Aorta (tissue), 5 donors: ENCODE measurements around the gene ZFP36L2. TPM values are rescaled to one million over a fixed set of nuclear protein-coding genes. Genes with fewer than 3 reads are reported as not detected.

ENCODE experiments used
- ATAC-seq: fragments of 200-7000 bp; cut with Tn5 transposase; one replicate; pipeline ENCODE4 v1.9.1; 2022; ENCODE audit warnings: moderate library complexity; ENCODE audit not compliant: low FRiP score
- DNase-seq, 2 donors: peaks; one replicate each; pipeline ENCODE4 v3.0.0-alpha.2; 2020
- H3K27ac ChIP-seq, 2 donors: one replicate each; pipeline ENCODE4 v1.5.1; 2013; ENCODE audit warnings: low read length in 2 of 2, mild to moderate bottlenecking in 2 of 2, moderate library complexity in 2 of 2, control low read depth in 1 of 2, inconsistent platforms in 1 of 2, low read depth in 1 of 2
- H3K27me3 ChIP-seq, 2 donors: one replicate each; pipeline ENCODE4 v1.6.1; 2013; ENCODE audit warnings: control low read depth in 1 of 2, low read length in 1 of 2, mild to moderate bottlenecking in 1 of 2, moderate library complexity in 1 of 2; ENCODE audit not compliant: insufficient read depth in 2 of 2, control insufficient read depth in 1 of 2
- H3K36me3 ChIP-seq, 2 donors: one replicate each; pipeline ENCODE4 v1.6.1; 2013; ENCODE audit warnings: control low read depth in 1 of 2, low read length in 1 of 2, mild to moderate bottlenecking in 1 of 2; ENCODE audit not compliant: insufficient read depth in 2 of 2, control insufficient read depth in 1 of 2
- H3K4me1 ChIP-seq, 2 donors: one replicate each; pipeline ENCODE4 v1.6.1; 2013; ENCODE audit warnings: low read length in 2 of 2, control low read depth in 1 of 2, mild to moderate bottlenecking in 1 of 2, moderate library complexity in 1 of 2; ENCODE audit not compliant: insufficient read depth in 2 of 2, control insufficient read depth in 1 of 2
- H3K4me3 ChIP-seq, 2 donors: one replicate each; pipeline ENCODE4 v1.5.1; 2013; ENCODE audit warnings: low read length in 2 of 2, control low read depth in 1 of 2, mild to moderate bottlenecking in 1 of 2
- H3K9me3 ChIP-seq: one replicate; pipeline ENCODE4 v1.6.1; 2013; ENCODE audit warnings: mild to moderate bottlenecking, low read length; ENCODE audit not compliant: control insufficient read depth
- WGBS, 2 donors: extraction: QIAGEN DNeasy Blood & Tissue Kit; methylation state at CpG; one replicate each; pipeline ENCODE4 v1.1.7; 2013; 5-methylcytosine and 5-hydroxymethylcytosine counted together
- intact Hi-C, 2 donors: fragments of 100-400 bp; cut with DNase I; formaldehyde crosslinking; loops; one replicate each; pipeline versions ENCODE4 v1.14.2 to v1.15.0; 2022
- long read RNA-seq, 2 donors: library from polyadenylated mRNA; unstranded; transcript quantifications; one replicate each; pipeline ENCODE4 v2.0.0, GENCODE V29; 2020 to 2021
- polyA plus RNA-seq, 2 donors: library from polyadenylated mRNA; stranded (reverse); fragments of 200-250 nt; gene quantifications; one replicate each; pipeline ENCODE4 v1.2.3, GENCODE V29; 2013
- total RNA-seq, 2 donors: library from RNA; stranded (reverse); fragmentation: NEBNext Ultra II Directional; extraction: Animal tissue kit (Norgen Biotek cat#: 25700); gene quantifications; one replicate each; pipeline ENCODE4 v1.2.1, GENCODE V29; 2021
- donor health status: healthy with polysubstance abuse.
- donor health status: Bipolar disorder and iron deficiency.
- donor health status: DM: no; HTN: no; CAD: no.
- donor health status: DM: no; HTN: no; CAD: no.
- donor health status: DM: yes; HTN: yes; CAD: no.

The ZFP36L2 gene, protein sequence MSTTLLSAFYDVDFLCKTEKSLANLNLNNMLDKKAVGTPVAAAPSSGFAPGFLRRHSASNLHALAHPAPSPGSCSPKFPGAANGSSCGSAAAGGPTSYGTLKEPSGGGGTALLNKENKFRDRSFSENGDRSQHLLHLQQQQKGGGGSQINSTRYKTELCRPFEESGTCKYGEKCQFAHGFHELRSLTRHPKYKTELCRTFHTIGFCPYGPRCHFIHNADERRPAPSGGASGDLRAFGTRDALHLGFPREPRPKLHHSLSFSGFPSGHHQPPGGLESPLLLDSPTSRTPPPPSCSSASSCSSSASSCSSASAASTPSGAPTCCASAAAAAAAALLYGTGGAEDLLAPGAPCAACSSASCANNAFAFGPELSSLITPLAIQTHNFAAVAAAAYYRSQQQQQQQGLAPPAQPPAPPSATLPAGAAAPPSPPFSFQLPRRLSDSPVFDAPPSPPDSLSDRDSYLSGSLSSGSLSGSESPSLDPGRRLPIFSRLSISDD
- total RNA-seq = 100 to 1,000 TPM; 180 to 231 TPM
- polyA plus RNA-seq = 100 to 1,000 TPM in 1 of 2 donors, 10 to 100 TPM in 1; 71.9 to 118 TPM
- long read RNA-seq, donor 1, transcript ZFP36L2-201 (2 exons, 3,696 nt) = major isoform, 14 of 162 reads
- long read RNA-seq, donor 1, partial matches to known transcripts = 0 of 162 reads
- long read RNA-seq, donor 1, other reads (novel, unspliced or antisense) = 148 of 162 reads
- long read RNA-seq, donor 2, transcript ZFP36L2-201 (2 exons, 3,696 nt) = major isoform, 247 of 500 reads
- long read RNA-seq, donor 2, partial matches to known transcripts = 0 of 500 reads
- long read RNA-seq, donor 2, other reads (novel, unspliced or antisense) = 253 of 500 reads

DNA sequence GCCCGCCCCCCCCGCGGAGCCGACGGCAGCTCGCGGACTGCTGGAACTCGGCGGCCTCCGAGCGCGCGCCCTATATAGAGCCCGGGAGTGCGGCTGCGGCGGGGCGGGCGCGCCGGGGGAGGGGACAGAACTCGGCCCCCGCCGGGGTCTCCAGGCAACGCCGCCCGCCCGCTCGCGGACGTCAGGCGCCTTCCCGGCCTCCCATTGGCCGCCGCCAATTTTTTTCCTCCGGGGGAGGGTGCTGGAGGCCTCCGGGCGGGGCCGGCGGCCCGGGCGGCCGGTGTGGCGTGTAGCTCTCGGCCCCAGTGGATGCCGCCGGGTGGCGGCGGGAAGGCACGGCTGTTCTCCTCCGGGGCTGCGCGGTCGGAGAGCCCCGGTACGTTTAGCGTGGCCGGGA, at the start of gene ZFP36L2:
Gene ZFP36L2 (minus strand): TSS at position 49 of the 397 bp plus-strand sequence. CDS start 291 bp downstream, outside the sequence.
- 0 to 1% methylated on average over 4 to 58 of the region's 58 CpGs for WGBS, 2 donors
- Histone ChIP-seq H3K9me3 (no peaks in the 10 kb centered on the region), H3K27ac (peak within 1 kb of the TSS; percentile 71 to 94), H3K4me1 (no peaks in the 10 kb centered on the region), H3K4me3 (peak within 1 kb of the TSS; percentile 74 to 96), H3K36me3 (peaks cover 0 to 10% of the 10 kb centered on the region in 2 donors), H3K27me3 (no peaks in the 10 kb centered on the region)
- peak; percentile 89 for ATAC-seq
- peak; percentile 98 for DNase-seq
- intact Hi-C loops = loop anchor here (2.0 to 10.0 kb wide), 7 partner anchors 76 to 1172 kb away; no protein-coding TSS in a partner anchor

DNA sequence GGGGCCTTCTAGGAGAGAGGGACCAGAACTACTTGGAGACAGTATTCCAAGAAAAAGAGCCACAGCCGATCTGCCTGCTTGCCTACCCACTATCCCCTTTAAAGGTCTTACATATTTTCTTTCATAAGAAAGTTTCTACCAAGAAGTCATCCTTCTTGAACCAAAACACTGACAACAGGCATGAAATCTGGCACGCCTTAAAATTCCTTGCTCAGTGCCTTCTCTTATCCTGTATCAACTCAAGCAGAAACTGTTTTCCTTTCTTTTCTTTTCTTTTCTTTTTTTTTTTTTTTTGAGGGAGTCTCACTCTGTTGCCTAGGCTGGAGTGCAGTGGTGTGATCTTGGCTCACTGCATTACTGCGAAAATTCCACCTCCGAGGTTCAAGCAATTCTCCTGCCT, 48.3 kb upstream of the ZFP36L2 start:
- no peak for DNase-seq
- H3K9me3 ChIP-seq = no peaks in the 10 kb centered on the region
- no peaks in the 10 kb centered on the region for H3K27me3 ChIP-seq
- no peak overlapping the region for H3K4me3 ChIP-seq
- intact Hi-C loops = no loop called here
- H3K4me1 ChIP-seq = peaks cover 0 to 7% of the 10 kb centered on the region in 2 donors
- WGBS, 2 donors = 48 to 56% methylated on average over 4 of the region's 4 CpGs
- H3K27ac ChIP-seq = no peak overlapping the region
- H3K36me3 ChIP-seq = no peaks in the 10 kb centered on the region
- ATAC-seq = no peak

DNA sequence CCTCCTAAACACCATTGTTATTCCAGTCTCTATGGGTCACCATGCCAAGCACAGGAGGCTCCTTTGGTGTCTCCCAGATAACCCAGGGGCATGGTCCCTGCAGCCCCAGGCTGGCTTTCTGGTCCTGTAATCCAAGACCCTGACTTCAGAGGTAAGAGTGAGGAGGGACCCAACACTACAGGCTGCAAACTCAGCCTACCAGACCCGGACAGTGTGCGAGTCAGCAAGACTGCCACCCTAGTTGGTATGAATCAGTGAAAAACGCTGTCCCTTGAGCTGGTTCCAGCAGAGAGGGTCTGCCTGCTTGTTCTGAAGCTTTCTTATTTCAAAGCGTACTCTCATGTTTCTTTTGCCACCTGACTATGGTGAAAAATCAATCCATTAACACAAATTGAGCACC, 47.6 kb upstream of the ZFP36L2 start:
- no peak for ATAC-seq
- intact Hi-C loops = no loop called here
- H3K27me3 ChIP-seq = no peaks in the 10 kb centered on the region
- H3K36me3 ChIP-seq = no peaks in the 10 kb centered on the region
- H3K9me3 ChIP-seq = no peaks in the 10 kb centered on the region
- WGBS, 2 donors = 65 to 73% methylated on average over 4 of the region's 4 CpGs
- H3K4me1 ChIP-seq = peaks cover 0 to 11% of the 10 kb centered on the region in 2 donors
- H3K4me3 ChIP-seq = no peak overlapping the region
- peak overlapping the region in 1 of 2 donors; percentile 4 for H3K27ac ChIP-seq
- DNase-seq = no peak

DNA sequence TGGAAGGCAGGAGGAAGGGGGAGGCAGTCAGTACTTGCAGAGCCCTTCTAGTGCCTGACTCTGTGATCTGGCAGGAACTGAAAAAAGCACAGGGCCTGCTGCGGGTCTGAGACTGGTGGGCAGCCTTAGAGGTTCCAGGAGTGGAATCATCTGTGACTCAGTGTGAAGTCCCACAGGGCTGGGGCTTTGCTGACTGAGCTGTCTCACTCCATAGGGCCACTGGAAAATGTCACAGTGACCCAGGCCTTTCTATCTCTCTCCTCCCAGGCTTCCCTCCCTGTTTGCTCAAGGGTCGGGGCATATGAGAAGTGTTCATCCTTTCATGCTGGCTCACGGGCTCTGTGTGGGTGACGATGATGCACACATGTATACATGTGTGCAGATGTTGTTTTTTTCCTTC, 47.1 kb upstream of the ZFP36L2 start:
- peak overlapping the region in 1 of 2 donors; percentile 4 for H3K27ac ChIP-seq
- WGBS, 2 donors = 52 to 53% methylated on average over 4 of the region's 4 CpGs
- H3K4me1 ChIP-seq = peaks cover 0 to 11% of the 10 kb centered on the region in 2 donors
- no peaks in the 10 kb centered on the region for H3K36me3 ChIP-seq
- H3K4me3 ChIP-seq = no peak overlapping the region
- no peaks in the 10 kb centered on the region for H3K27me3 ChIP-seq
- intact Hi-C loops = no loop called here
- ATAC-seq (no peak), DNase-seq (peak in 1 of 2 donors; percentile 75)
- no peaks in the 10 kb centered on the region for H3K9me3 ChIP-seq

DNA sequence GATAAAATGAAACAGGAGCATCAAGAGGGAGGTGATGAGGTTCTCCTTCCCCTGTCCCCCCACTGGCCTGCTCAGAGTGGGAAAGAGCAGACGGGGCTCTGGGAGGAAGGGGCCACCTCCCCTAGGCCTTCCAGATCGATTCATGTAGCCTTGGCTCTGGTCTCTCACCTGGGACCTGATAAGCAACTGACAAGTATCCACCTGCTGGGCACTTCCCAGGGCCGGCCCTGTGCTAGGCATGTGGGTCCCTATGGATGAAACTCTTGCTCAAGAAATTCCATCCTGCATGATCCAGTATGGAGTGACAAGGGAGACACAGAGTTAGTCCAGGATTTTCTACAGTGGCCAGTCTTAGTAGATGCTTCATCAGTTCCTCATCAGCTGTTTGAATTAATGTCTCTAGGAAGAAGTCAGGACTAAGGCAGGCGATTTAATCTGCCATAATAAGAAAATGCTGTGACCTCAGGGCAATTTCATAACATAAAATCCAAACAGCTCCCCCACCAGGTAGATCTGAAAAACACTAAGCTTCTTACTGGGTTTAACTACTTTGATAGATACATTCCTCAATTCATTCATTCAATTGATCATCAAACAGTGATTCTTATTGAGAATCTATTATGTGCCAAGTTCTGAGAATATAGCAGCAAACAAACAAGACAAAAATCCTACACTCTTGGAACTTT, 44.7 kb upstream of the ZFP36L2 start:
- Histone ChIP-seq H3K9me3 (no peaks in the 10 kb centered on the region), H3K36me3 (no peaks in the 10 kb centered on the region), H3K27ac (no peak overlapping the region), H3K4me3 (no peak overlapping the region), H3K4me1 (peaks cover 0 to 8% of the 10 kb centered on the region in 2 donors), H3K27me3 (no peaks in the 10 kb centered on the region)
- DNase-seq = no peak
- ATAC-seq = no peak
- intact Hi-C loops = no loop called here
- WGBS, 2 donors = 87 to 92% methylated on average over 4 of the region's 4 CpGs

DNA sequence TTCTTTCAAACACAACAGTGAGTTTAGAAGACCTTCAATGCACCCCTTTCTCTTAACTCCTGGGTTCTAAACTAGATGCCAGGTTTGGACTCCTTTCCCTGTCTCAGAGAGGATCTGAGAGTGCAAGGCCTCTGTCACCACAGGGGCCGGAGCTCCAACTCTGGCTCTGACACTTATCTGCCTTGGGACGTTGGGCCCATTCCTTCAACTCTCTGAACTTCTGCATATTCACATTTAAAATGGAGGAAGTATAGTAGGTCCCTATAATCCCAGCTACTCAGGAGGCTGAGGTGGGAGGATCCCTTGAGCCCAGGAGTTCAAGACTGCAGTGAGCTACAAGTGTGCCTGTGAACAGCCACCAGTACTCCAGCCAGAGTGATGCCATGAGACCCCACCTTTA, 44.1 kb upstream of the ZFP36L2 start:
- no peaks in the 10 kb centered on the region for H3K27me3 ChIP-seq
- intact Hi-C loops = no loop called here
- 83 to 87% methylated on average over 2 of the region's 2 CpGs for WGBS, 2 donors
- H3K27ac ChIP-seq = no peak overlapping the region
- peaks cover 0 to 8% of the 10 kb centered on the region in 2 donors for H3K4me1 ChIP-seq
- no peak overlapping the region for H3K4me3 ChIP-seq
- ATAC-seq (no peak), DNase-seq (no peak)
- H3K36me3 ChIP-seq = no peaks in the 10 kb centered on the region
- H3K9me3 ChIP-seq = no peaks in the 10 kb centered on the region

DNA sequence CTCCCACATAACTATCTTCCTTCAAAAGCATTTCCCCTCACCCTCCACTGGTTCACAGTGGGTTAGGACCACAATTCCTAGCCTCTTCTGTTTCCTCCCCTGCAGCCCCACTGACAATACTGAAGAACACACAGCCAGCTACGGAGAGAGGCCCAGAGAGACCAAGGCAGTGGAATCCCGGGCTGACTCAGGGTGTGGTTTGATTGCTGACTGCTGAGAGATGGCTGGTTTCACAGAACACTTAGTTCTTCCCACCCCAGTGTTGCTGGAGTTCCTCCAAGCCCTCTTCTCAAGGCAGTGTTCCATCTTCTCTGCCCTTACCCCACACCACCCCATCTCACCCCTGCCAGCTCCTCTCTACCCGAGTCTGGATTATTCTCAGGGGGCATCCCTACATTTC, 43.3 kb upstream of the ZFP36L2 start:
- intact Hi-C loops = no loop called here
- H3K27me3 ChIP-seq = no peaks in the 10 kb centered on the region
- 4% methylated on average over 3 of the region's 3 CpGs for WGBS, 2 donors
- no peak overlapping the region for H3K4me3 ChIP-seq
- H3K36me3 ChIP-seq = no peaks in the 10 kb centered on the region
- ATAC-seq (peak; percentile 59), DNase-seq (peak in 1 of 2 donors; percentile 73)
- H3K4me1 ChIP-seq = peaks cover 0 to 8% of the 10 kb centered on the region in 2 donors
- no peaks in the 10 kb centered on the region for H3K9me3 ChIP-seq
- H3K27ac ChIP-seq = peak overlapping the region in 1 of 2 donors; percentile 52

DNA sequence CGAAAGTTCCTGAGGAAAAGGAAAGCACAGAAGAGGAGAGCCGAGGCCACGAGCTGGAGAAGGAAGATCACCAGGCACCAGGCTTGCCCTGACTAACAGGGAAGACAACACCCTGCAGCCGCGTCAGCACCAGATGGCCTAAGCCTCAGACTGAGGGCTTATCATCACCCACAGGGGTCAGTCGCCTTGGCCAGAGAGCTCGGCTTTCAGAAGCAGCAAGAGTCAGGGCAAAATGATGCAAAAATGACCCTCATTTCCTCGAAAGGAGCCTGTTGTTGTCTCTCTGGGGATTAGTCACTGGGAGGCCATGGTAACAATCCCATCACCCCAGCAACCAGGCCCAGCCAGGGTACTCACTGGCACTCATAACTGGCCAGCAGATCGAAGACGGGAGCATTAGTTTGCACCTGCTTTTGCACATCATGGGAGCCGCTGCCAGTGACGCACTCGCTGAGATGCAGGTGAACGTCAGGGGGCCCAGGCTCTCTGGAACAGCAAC, 42.7 kb upstream of the ZFP36L2 start:
- no peaks in the 10 kb centered on the region for H3K9me3 ChIP-seq
- H3K27ac ChIP-seq = peak overlapping the region in 1 of 2 donors; percentile 49
- intact Hi-C loops = no loop called here
- no peaks in the 10 kb centered on the region for H3K27me3 ChIP-seq
- H3K36me3 ChIP-seq = no peaks in the 10 kb centered on the region
- peaks cover 0 to 8% of the 10 kb centered on the region in 2 donors for H3K4me1 ChIP-seq
- H3K4me3 ChIP-seq = no peak overlapping the region
- WGBS, 2 donors = 48 to 57% methylated on average over 14 of the region's 14 CpGs
- ATAC-seq (peak; percentile 78), DNase-seq (peak; percentile 91 to 94)
